AG04449 (cell line): Measurements from ENCODE around the gene SAMD11.

Source experiments
- CTCF ChIA-PET: fragments of 350-600 bp; formaldehyde crosslinking; extraction: SDS; loops from one replicate; lab custom pipeline; 2021; ENCODE audit warnings: antibody characterized with exemption; lab: Yijun Ruan, JAX
- POLR2A ChIA-PET: fragments of 400-600, 350-600 bp; formaldehyde crosslinking; extraction: SDS; loops from one replicate; lab custom pipeline; 2020; ENCODE audit warnings: antibody characterized with exemption, inconsistent platforms; lab: Yijun Ruan, JAX
- DNase-seq: peaks from one replicate; pipeline ENCODE4 v3.0.0-alpha.2; 2010; ENCODE audit warnings: low read depth, low spot score
- H3K4me3 ChIP-seq: 2 replicates; pipeline ENCODE4 v1.5.1; 2011; ENCODE audit warnings: low read depth, mild to moderate bottlenecking, control low read depth, low read length
- CTCF ChIP-seq: IDR thresholded peaks from one replicate; pipeline ENCODE4 v1.5.1; 2011; ENCODE audit warnings: mild to moderate bottlenecking, moderate library complexity, low read length, control low read depth, inconsistent platforms; ENCODE audit not compliant: insufficient read depth; ENCODE audit errors: missing control alignments

The SAMD11 gene

GRCh38 chr1:923991-924655 lies 400 bp downstream of the SAMD11 start:
- TF ChIP-seq CTCF: no peak
- CTCF ChIA-PET: interaction anchor here (2.2 kb wide), 1 partner anchor 19 kb away, joined by 11 read pairs; no protein-coding TSS in a partner anchor
- DNase-seq: no peak
- POLR2A ChIA-PET: no interaction called here
- peak overlapping the region; percentile 59 for H3K4me3 ChIP-seq

- peak overlapping the region; percentile 59 for H3K4me3 ChIP-seq
- CTCF ChIA-PET: no interaction called here
- POLR2A ChIA-PET: no interaction called here
- TF ChIP-seq CTCF: no peak
- no peak for DNase-seq
Measured at GRCh38 chr1:924656-925560, 1.2 kb downstream of the SAMD11 start.

GRCh38 chr1:925561-926421 lies 2.1 kb downstream of the SAMD11 start:
- POLR2A ChIA-PET: no interaction called here
- CTCF ChIA-PET: interaction anchor here (0.8 to 6.5 kb wide), 3 partner anchors 13 to 33 kb away, joined by 3 to 29 read pairs (median 5); partner anchors contain the start of gene NOC2L

DNA sequence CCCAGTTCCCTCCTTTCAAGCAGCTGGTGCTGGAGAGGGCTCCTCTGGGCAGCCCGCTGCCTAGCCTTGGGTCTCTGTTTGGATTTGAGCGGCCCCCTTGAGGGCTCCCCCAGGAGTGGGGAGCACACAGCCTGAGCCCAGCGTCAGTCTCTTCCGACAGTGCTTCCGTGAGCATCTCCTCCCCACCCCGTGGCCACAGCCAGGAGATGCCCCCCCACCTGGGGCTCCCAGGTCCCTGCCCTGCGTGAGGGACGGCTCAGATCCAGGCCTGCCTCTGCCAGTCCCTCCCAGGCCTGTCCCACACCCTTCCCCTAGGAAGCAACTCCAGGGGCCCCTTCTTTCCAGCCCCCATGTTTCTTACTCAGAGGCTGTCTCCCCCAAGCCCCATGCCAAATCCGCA lies 3.5 kb downstream of the SAMD11 start:
- no peak overlapping the region for H3K4me3 ChIP-seq
- no peak for DNase-seq
- POLR2A ChIA-PET: no interaction called here
- CTCF ChIA-PET: interaction anchor here (1.8 to 6.5 kb wide), 2 partner anchors 13 to 15 kb away, joined by 5 to 29 read pairs; no protein-coding TSS in a partner anchor
- no peak for TF ChIP-seq CTCF

More at GRCh38 chr1:925561-926421, 2.1 kb downstream of the SAMD11 start:
- no peak for DNase-seq
- TF ChIP-seq CTCF: no peak
- H3K4me3 ChIP-seq: peak overlapping the region; percentile 59

- ChIA-PET CTCF (interaction anchor here (5.4 to 6.5 kb wide), 2 partner anchors 12 to 23 kb away, joined by 27 to 29 read pairs; no protein-coding TSS in a partner anchor), POLR2A (no interaction called here)
- H3K4me3 ChIP-seq: no peak overlapping the region
- no peak for DNase-seq
- TF ChIP-seq CTCF: no peak
Measured at GRCh38 chr1:927748-928147, 4.0 kb downstream of the SAMD11 start.
